Measurements from ENCODE around the gene IDH3A. TPM values are rescaled to one million over a fixed set of nuclear protein-coding genes. Genes with fewer than 3 reads are reported as not detected.
A peak's percentile ranks its signal among the peaks of the same experiment; 100 is the strongest.

The IDH3A gene
- total RNA-seq, 2 donors from 2014 or later, result 17.8 to 39.7 TPM

DNA sequence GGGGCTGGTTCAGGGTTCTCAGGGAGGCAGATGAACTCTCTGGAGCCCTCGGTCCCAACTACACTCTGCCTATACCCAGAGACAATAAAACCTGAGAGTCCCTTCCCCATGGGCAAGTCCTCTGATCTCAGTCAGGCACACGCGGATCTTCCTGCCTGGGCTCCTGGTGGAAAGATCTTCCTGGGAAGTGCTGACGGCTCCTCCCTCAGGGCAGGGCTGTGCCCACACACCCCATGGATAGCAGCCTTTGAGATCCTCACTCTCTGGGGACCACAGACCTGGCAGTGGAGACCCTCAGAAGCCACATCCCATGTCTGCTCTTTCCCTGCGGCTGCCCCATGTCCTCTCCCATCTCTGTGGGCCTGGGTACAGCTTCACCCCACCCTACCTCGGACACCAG lies 46.4 kb upstream of the IDH3A start:
- intact Hi-C loops (cut with DNase I), result no loop called here
- Histone ChIP-seq H3K9me3 (no peaks in the 10 kb centered on the region), H3K4me3 (no peak overlapping the region), H3K4me1 (no peaks in the 10 kb centered on the region), H3K27ac (no peak overlapping the region), H3K27me3 (no peaks in the 10 kb centered on the region), H3K36me3 (replicated peaks in 1 of 2; ENCODE audit: insufficient read depth in 1 of 2, low read depth in 2 of 2) (no peaks in the 10 kb centered on the region)
- TF ChIP-seq, protein P1, sequence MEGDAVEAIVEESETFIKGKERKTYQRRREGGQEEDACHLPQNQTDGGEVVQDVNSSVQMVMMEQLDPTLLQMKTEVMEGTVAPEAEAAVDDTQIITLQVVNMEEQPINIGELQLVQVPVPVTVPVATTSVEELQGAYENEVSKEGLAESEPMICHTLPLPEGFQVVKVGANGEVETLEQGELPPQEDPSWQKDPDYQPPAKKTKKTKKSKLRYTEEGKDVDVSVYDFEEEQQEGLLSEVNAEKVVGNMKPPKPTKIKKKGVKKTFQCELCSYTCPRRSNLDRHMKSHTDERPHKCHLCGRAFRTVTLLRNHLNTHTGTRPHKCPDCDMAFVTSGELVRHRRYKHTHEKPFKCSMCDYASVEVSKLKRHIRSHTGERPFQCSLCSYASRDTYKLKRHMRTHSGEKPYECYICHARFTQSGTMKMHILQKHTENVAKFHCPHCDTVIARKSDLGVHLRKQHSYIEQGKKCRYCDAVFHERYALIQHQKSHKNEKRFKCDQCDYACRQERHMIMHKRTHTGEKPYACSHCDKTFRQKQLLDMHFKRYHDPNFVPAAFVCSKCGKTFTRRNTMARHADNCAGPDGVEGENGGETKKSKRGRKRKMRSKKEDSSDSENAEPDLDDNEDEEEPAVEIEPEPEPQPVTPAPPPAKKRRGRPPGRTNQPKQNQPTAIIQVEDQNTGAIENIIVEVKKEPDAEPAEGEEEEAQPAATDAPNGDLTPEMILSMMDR (IDR thresholded peaks at IDR 0.05), result no peak
- TF ChIP-seq POLR2A (IDR thresholded peaks at IDR 0.05), result no peak
- WGBS, 2 donors, result 65 to 90% methylated on average over 2 to 6 of the region's 6 CpGs
- no peak for DNase-seq
- no peak for ATAC-seq

DNA sequence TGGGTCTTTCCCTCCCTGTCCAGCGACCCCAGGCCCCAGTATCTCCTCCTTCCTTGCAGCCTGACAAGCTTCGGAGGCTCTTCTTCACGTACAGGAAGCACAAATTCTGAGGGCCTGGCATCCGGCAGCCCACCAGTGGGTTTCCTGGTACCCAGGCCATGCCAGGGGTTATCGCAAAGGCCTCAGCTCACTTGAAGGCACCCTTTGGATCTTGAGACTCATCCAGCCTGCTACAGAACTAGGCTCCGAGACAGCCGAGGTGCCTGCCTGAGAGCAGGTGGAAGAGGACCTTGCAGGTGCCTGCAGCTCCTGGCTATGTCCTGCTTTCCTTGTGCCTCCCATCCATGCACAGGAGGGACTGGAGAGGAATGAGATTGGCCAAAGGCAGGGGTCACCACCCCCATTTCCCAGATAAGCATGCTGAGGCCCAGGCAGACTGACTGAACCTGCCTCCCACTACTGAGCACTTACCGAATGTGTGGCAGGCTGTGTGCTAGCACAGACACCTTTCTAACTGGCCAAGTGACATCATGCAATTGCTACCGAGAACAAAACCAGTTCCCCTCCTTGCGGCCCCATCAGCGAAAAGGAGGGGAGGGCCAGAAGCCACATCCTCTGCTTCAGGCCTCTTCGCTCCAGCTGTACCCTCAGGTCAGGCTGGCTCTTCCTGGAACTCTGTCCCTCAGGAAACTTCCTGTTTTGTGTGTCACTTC lies 45.6 kb upstream of the IDH3A start:
- 79 to 84% methylated on average over 6 to 11 of the region's 12 CpGs for WGBS, 2 donors
- Histone ChIP-seq H3K27me3 (no peaks in the 10 kb centered on the region), H3K36me3 (replicated peaks in 1 of 2; ENCODE audit: insufficient read depth in 1 of 2, low read depth in 2 of 2) (no peaks in the 10 kb centered on the region), H3K27ac (no peak overlapping the region), H3K4me1 (peaks cover 6% of the 10 kb centered on the region), H3K9me3 (no peaks in the 10 kb centered on the region), H3K4me3 (no peak overlapping the region)
- ATAC-seq (no peak), DNase-seq (peak in 2 of 4 donors; percentile 16 to 48)
- intact Hi-C loops (cut with DNase I), result no loop called here
- TF ChIP-seq, protein P1 (IDR thresholded peaks at IDR 0.05), result no peak
- TF ChIP-seq POLR2A (IDR thresholded peaks at IDR 0.05), result no peak

DNA sequence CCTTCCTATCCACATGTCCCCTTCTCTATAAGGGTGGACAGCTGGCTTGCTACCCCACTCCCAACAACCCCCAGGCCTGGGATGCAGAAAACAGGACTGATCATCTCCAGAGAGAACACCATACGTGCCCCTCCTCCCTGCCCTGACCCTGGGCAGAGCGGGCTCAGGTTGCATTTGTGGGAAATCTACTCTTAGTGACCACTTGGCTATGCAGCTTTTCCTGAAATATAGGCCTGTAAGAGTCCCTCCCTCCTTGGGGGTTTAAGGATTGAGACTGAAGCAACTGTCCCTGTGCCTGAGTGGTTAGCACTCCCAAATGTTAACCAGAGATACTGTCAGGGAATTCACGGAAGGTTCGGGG lies 45.1 kb upstream of the IDH3A start:
- Histone ChIP-seq H3K9me3 (no peaks in the 10 kb centered on the region), H3K27me3 (no peaks in the 10 kb centered on the region), H3K4me1 (peaks cover 7% of the 10 kb centered on the region), H3K36me3 (replicated peaks in 1 of 2; ENCODE audit: insufficient read depth in 1 of 2, low read depth in 2 of 2) (no peaks in the 10 kb centered on the region), H3K4me3 (no peak overlapping the region), H3K27ac (no peak overlapping the region)
- WGBS, 2 donors, result 80 to 92% methylated on average over 4 of the region's 4 CpGs
- intact Hi-C loops (cut with DNase I), result no loop called here
- no peak for ATAC-seq
- DNase-seq, result peak in 1 of 4 donors; percentile 3
- TF ChIP-seq, protein P1 (IDR thresholded peaks at IDR 0.05), result no peak
- no peak for TF ChIP-seq POLR2A (IDR thresholded peaks at IDR 0.05)

DNA sequence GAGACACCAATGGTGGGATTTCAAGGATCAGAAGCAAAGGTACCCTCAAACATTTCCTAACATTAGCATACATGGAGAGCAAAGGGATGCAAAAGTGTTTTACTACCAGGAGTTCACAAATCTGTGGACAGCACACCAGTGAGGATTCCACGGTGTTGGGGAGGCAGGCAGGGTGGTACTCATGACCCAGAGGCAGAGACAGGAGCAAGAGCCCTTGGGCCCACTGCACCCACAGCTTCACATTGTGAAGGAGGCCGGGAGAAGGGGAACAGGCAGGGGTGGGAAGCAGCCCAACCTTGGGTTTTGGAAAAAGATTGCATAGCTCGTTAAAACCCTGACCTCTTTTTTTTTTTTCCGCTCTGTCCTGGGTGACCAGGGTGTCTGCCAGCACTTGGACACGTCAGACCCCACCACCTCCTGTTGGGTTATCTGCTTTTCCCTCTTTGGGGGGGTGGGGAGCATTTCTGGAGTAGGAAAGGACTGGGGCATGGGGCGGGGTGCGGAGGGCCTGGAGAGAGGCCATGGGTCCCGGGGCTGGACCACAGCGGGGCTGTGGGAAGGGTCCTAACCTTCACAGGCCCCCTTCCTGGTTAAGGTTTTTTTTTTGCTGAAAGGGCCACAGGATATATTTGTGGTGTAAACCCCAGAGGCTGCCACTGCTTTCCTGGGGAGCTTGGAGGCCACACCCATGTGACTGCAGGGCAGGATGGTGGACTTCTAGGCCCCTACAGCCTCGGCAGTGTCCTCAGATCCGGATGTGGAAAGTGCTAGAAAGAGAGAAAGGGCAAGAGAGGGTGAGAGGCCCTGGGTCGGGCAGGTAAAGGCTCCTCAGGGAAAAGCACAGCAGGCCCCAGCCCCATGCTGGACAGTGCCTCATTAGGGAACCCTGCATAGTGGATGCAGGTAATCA lies 44.3 kb upstream of the IDH3A start:
- TF ChIP-seq POLR2A (IDR thresholded peaks at IDR 0.05), result no peak
- TF ChIP-seq, protein P1 (IDR thresholded peaks at IDR 0.05), result no peak
- H3K36me3 ChIP-seq (replicated peaks in 1 of 2; ENCODE audit: insufficient read depth in 1 of 2, low read depth in 2 of 2), result no peaks in the 10 kb centered on the region
- peaks cover 7% of the 10 kb centered on the region for H3K4me1 ChIP-seq
- WGBS, 2 donors, result 73 to 81% methylated on average over 12 of the region's 12 CpGs
- no peak overlapping the region for H3K27ac ChIP-seq
- intact Hi-C loops (cut with DNase I), result loop anchor here (5.0 kb wide), 2 partner anchors 103 to 143 kb away; no protein-coding TSS in a partner anchor
- H3K4me3 ChIP-seq, result no peak overlapping the region
- no peaks in the 10 kb centered on the region for H3K9me3 ChIP-seq
- DNase-seq (peak in 1 of 4 donors; percentile 7), ATAC-seq (no peak)
- H3K27me3 ChIP-seq, result no peaks in the 10 kb centered on the region
